Hematopoietic multipotent progenitor cell treated with erythropoietin and hydrocortisone succinate and interleukin-3 and kit ligand, for 15 days (in vitro differentiated cells): ENCODE results near the gene ARAP1.

ENCODE experiments used
- DNase-seq: peaks from one replicate; pipeline ENCODE4 v3.0.0-alpha.2; 2015; ENCODE audit warnings: low spot score

Gene ARAP1

DNA sequence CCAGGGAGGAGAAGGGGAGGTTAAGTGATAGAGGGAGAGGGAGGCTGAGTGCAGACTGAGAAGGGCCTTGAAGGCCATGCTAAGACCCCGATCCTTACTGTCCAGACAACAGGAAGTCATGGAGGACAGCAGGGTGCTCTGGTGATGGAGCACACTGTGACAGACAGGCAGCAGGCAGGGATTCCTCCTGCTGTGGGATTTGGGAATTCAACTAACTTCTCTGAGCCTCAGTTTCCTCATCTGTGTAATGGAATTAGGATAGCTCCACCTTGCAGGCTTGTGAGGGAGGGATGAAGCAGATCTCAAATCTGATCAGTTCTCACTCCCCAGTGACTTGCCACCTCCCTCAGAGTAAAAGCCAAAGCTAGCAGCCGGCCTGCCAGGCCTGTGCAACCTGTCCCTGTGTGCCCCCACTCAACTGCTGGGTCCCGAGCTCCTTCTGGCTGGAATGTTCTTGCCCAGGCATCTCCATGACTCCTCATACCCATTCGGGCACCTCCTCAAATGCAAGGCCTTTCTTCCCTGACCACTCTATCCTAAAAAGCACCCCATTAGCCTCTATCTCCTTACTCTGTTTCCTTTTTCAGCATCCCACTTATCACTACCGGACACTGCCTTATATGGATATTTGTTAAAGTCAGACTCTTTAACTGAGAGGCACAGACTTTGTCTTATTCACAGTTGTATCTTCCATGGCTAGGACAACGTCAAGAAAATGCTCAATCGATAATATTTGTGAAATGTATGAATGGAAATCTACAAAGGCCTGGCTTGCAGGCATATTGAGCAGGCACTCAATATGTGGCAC, 9.5 kb downstream of the ARAP1 start:
- DNase-seq: no peak

DNA sequence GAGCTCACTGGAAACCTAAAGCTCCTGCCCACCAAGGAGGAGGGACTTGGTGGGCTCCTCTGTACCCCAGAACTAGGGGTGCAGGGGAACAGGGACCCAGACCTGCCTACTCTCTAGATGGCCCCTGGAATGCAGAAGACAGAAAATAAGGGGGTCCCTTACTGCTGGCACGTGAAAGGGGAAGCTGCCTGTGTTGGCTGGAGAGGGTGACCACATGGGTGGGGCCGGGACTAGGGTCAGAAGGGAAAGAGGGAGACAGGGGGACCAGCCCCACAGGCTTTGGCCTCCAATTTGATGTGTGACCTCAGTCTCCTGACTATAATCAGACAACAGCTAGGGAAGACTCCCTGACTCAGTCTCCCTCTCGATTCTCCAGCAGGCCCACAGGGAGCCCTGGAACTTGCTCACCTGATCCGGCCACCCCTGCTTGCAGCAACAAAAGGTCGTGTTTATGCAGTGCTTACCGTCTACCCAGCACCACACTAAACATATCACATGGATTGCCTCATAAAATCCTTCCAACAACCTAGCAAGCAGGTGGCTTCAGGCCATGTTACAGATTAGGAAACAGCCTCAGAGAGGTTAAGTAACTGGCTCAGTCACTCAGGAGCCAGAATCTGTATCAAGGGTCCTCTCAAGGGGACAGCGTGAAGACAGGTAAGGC, 10.2 kb downstream of the ARAP1 start:
- no peak for DNase-seq

DNA sequence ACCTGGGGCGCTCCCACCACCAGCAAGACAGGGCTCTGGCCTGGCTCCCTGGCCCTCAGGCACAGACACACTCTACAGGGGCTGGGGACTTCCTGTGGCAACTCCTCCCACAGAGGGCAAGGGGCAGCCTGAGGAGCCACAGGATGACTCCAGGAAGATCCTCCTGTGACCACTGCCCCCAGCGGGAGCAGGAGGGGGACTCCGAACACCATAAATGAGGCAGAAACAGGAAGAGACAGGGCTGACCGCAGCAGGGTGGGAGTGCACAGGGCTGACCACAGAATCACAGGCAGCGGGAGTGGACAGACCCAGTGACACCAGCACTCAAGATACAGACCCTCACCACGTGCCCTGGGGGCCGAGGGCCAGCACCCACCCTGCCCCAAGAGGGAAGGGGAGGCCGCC, 10.8 kb downstream of the ARAP1 start:
- no peak for DNase-seq

DNA sequence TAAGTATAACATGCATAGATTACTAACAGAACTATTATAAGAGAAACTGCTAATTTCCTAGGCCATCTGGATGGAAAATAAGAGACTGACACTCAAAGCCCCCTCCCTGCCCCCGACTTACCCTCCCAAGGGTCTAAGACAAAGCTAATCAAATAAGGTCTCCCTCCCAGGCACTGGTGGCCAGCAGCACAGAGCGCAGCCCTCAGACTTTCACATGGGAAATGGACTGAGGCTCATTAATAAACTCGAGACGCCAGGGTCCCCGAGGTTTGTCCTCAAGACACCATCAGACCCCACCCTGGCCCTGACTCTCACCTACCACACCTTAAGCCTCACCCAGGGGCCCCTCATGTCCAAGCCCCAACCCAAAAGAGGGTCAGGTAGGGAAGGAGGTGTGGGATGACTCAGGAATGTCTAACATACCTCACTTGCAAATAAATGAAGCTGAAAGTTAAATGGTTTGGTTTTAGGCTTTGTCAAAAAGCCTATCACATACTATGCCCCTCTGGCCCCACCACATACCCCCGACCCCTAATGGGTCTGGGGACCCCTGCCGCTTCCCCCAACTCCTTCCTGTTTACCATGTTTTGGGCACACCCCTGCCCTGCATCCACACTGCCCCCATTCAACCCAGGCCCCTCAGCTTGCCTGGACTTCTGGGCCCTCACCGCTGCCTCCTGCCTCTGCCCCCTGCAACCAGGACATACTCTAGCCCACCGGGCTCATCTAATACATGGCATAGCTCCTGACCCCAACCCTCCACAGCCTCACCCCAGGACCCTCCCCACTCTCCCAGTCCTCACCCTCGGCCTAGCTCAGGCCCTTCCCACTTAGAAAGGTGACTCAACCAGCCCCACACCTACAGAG, 11.4 kb downstream of the ARAP1 start:
- no peak for DNase-seq

DNA sequence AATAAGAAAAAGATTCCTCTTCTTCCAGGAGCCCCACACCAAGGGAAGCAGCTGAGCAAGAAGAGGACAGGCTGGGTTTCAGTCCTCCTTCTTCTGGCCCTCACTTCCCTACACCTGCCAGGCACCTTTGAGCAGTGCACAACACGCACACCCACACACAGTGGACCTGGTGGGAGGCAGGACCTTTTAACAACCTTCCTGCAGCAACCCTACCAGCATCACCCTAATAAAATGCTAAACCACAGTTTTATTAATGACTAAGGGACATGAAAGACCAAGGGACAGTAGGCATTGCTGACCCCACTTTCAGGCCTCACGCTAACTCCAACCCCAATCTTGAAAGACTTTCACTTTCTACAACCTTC, 12.2 kb downstream of the ARAP1 start:
- no peak for DNase-seq

DNA sequence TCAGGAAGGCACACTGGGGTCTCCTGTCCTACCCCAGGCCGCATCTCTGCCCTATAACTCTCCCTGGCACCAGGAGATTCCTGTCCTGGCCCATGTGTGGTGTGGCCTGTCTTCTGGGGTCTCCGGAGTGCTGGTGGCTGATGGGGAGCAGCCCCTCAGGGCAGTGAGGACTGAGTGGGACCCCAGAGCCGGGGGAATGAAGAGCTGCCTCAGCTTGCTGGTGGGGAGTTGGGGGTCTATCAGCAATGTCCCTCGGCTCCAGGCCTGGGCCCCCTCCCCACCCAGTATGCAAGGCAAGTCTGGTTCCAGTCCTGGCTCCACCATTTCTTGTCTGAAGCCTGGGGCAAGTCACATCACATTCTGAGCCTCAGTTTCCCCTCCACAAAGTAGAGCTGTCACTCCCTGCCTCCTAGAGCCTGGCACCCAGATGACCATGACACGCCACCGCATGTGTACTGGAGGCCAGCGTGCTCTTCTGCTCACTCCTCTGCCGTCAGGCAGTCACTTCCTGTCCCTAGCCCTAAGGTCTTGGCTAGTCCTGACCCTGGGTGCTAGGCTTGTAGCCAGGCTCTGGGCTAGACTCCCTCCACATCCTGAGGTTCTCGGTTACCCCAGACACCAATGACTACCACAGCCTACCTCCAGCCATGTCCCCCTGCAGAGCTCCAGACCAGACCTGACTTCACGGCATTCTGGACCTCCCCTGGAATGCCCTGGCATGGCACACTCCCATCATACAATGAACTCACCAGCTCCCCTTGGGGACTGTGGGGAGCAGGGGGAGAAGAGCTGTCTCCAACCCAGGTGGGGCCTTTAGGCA, 12.8 kb downstream of the ARAP1 start:
- DNase-seq: no peak

DNA sequence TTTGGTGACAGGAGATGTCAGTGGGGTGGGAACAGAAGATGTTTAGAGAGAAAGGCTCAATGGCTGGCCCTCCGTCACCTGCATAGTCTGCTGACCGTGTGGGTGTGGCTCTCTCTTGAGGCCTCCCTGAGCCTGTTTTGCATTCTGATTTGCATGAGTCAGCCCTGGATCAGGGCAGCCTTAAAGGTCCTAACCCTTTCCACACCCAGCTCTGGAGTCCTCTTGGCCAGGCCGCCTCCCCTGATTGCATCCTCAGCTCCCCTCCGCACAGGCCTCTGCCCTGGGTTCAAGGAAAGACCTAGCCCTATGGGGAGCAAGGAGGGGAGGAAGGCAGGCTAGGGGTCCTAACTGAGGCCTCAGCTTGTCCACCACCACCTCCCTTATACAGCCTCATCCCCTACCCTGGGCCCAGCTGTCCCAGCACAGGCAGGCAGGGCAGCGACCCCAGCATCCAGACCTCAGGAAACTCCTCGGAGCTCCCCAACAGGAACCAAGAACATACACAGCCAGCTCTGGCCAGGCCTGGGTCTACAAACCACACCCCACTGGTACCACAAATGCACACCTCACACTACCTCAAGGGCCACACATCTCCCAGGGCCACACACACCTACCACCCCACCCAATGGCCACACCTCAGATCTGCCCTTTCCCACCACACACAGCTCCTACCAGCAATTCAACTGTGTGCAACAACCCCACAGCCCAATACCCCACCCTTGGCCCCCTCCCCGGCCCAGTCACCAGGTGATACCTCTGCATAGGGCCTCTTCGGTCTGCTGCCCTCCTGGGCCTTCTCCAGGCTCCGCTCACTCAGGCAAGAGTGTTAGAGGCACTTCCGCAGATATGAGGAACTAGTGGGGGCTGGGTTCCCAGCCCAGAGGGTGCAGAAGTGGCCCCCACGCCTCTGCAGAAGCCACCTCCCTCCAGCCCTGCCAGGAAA, 13.7 kb downstream of the ARAP1 start:
- no peak for DNase-seq

DNA sequence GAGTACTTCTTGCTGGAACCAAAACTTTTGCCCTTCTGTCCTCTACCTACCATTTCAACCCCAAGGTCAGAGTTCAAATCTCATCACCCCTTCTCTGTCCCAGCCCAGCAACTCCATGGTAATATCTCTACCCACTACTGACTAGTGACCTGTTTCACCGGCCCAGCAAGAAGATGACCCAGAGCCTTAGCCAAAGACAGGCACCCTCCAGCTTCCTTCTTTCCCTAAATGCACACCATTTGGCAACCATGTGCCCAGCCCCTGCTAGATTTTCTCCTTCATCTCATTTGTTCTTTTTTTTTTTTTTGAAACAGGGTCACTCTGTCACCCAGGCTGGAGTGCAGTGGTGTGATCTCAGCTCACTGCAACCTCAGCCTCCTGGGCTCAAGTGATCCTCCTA, 14.9 kb downstream of the ARAP1 start:
- DNase-seq: no peak

DNA sequence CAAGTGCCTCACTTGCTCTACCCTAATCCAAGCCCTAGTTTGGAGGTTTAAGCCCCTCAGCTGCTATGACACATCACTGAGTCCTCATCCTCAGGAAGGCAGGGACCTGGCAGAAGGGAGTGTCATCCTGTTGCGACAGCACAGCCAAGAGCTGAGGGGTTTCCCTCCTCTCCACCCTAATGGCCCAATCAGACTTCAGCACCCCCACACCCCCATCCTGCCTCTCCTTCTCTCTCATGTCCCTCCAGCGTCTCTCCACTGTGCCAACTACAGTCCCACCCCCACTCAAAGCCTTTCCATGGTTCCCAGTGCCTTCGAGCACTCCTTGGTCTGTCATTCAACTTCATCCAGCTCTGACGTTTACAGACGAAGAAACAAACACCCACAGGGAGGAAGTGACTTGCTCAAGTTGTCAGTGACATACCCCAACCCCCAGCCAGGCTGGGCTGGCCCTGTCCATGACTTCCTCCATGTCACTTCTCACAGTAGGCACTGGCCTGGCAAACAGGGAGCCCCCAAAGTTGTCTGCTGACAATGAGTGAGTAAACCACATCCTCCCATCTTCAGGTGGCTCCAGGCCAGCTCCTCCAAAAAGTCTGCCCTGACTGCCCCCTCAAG, 15.6 kb downstream of the ARAP1 start:
- DNase-seq: no peak

DNA sequence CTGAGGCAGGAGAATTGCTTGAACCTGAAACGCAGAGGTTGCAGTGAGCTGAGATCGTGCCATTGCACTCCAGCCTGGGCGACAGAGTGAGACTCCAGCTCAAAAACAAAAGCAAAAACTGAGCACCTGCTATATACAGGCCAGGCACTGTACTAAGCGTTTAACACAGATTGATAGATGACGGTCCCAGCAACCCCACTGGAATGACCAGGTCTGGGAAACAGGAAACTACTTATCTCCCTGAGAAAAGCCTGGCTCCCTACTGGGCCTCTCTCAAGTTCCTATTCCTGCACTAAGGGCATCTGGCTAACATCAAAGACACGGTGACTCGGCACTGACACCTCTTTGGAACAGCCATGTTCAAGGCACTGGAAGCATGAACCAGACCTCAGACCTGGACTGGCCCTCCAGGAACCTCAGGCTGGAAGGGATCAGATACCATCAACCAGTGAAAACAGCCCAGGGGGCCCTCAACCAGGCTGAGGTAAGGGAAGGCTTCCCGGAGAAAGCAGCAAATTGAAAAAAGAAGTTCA, 16.6 kb downstream of the ARAP1 start:
- DNase-seq: no peak

DNA sequence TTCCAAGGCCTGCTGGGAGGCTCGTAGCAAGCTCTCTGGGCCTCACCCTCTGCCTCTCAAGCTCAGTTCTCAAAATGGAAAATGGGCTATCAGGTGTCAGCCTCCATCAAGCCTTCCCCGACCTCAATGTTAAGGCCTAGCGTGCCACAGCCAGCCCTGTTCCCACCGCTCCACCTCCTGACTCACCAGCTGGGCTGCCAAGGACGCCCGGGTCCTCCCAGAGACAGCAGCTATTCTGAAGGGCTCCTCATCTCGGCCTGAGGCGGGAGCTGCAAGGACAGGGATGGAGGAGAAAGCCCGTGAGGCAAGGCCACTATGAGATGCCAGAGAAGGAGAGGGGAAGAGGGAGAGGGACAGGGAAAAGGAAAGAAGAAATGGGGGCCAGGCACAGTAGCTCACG, 19.9 kb downstream of the ARAP1 start:
- DNase-seq: no peak

DNA sequence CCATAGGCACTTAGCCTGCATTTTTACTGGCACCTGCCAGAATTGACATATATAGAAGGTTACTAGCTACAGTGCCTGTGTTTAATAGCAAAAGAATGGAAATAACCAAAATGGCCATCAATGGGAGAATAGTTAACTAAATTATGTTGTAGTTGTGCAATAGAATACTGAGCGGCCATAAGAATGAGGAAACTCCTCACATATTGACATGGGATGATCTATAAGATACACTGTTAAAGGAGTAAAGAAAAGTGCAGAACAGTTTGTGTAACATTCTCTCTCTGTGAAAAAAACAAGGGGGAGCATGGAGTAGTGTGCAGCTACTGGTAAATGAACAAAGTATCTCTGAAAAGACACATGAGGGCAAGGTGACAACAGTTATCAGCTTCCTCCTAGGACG, 21.5 kb downstream of the ARAP1 start:
- no peak for DNase-seq

DNA sequence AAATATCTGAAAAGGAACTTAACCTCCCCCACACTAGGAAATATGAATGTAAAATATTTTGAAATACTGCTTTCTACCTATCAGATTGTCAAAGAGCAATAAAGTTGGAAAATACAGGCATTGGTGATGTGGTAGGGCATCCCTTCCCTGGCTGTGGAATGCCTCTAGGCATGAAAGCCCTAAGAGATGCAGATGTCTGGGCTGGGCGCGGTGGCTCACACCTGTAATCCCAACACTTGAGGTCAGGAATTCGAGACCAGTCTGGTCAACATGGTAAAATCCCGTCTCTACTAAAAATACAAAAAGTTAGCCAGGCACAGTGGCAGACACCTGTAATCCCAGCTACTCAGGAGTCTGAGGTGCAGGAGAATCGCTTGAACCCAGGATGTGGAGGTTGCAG, 22.0 kb downstream of the ARAP1 start:
- DNase-seq: no peak

DNA sequence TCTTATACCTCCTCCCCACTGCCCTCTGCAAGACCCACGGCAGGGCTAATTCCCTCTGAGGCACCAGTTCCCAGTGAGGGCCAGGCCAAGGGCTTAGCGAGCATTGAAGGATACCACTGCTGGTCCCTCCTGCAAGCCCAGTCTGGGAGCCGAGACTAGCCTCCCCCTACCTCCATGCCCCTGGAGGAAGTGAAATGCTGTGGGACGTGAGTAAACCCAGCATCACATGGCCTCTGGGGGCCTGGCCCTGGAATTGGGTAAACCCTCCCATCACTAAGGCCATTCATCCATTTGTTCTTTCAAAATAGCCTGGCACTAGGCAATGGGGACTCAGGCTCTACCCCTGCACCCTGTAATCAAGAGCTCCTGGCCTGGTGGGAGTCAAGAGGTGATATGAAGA, 24.7 kb downstream of the ARAP1 start:
- no peak for DNase-seq

DNA sequence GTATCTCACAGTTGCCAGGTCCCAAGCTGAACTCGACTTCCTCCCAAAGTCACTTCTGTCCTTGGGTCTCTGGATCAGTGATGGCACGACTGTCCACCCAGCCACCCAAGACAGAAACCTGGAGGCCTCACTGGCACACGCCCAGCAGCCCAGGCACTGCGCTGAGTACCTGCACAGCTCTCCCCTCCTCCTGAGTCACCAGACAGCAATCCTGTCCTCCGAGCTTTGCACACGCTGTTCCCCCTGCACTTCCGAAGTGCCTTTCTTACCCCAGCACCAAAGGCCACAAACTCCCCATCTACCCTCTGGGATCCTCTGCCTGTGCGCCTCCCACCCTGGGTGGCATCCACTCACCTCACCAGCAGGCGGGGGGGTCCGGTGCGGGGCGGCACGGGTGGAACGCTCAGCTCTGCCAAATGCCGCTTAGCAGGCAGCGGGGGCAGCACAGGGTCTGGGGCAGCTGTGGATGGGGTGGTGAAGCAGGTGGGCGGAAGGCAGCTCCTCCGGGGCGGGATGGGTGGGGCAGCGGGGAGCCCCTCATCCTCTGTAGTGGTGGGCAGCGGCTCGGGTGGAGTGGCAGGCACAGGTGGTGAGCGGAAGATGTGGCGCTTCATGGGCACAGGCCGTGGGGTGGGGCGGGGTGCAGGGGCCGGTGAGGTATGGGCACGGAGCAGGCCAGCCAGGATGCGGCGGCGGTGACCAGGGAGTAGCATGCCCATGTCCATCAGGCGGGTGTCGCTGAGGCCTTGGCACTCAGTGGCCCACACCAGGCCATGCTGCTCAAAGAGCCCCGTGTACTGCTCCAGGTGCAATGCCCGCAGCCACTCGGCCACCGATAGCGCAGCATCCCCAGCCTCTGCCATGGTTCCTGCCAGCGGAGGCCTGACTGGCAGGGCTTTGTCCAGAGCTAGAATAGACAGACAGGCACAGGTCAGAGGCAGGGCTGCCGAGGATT, 25.7 kb downstream of the ARAP1 start:
- DNase-seq: no peak

DNA sequence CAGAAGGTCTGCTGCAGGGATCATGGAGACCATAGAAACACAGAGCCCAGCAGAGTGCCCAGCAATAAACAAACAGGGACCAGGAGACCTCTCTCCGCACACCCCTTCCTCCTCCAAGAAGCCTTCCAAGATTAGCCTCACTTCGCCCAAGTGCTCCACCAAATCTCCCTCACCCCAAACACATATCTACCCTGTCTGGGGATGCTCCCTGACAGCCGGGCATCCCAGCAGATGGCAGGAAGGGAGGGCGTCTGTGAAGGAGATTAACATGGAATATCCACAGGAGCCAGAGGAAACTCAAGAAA, 26.5 kb downstream of the ARAP1 start:
- no peak for DNase-seq

DNA sequence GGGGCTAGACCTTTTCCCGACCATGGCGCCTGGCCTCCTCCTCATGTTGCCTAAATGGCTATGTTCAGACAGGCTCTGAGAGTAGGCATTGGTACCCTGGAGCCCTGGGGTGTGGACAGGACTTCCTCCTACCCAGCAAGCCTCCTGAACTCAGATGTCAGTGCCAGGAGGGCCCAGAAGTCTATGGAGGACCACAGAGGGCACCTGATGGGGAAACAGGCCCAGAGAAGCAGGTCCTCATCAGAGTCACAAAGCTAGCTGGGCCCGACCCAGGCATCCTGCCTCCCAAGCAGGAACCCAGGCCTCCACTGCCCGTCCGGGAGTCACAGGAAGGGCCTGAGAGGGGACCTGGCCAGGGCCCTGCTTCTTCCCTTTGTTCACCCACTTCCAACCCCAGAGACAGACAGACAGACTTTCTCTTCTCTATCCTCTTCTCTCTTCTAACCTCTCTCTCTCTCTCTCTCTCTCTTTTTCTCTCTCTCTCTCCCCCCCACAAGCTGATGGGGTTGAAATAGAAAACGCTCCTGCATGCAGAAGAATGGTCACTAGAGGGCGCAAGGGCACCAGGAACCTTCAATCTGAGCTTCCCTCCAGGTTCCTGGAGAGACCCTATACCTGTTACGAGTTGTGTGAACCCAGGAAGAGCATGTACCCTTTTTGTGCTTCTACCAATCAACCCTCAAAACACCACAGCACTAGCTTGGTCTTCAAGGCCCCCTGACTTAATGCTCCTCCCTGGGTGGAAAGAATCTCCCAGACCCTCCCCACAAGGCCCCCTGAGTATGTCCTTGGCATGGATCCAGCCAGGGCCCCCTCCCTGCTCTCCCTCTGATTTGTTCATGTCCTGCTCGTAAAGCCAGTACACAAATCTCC, 27.1 kb downstream of the ARAP1 start:
- DNase-seq: peak; percentile 80

DNA sequence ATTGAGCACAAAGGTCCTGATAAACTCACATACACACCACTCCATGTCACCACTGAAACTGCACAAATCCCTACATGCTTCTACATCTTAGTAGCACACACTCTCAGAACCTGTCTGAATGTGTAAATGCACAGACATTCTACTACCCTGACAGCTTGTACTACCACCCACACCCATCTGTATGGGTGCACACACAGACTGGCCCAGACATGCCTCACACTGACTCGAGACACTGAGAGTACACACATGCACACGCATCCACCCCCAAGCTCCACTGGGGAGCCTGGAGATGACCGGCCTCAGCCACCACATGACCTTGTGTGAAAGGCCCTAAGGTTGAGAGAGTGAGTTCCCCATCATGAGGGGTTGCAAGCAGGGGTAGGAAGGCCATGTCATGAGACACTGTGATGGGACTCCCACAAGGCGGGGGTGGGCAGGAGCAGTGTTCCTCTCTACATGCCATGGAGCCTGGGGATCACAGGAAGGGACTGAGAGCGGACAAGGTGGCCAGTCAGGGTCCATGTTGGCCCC, 28.1 kb downstream of the ARAP1 start:
- DNase-seq: no peak
